HTR-8/SVneo (cell line): ENCODE measurements around the gene NAAA.

ENCODE experiments used
- DNase-seq: peaks from one replicate; pipeline ENCODE4 v3.0.0; 2011; ENCODE audit warnings: low spot score, mixed read lengths; ENCODE audit not compliant: insufficient read length
- FAIRE-seq: peaks from 2 replicates; lab custom pipeline; 2011; peaks lifted over from hg19 to GRCh38; lab: Jason Lieb, UNC

The NAAA gene

GRCh38 chr4:75867130-75867529, 73.7 kb downstream of the NAAA start:
- DNase-seq (no peak), FAIRE-seq (no peak)
